Measurements from ENCODE around the gene KATNBL1.
A peak's percentile ranks its signal among the peaks of the same experiment; 100 is the strongest.

The KATNBL1 gene

GRCh38 chr15:34209421-34210282, at the start of gene KATNBL1:
TSS of gene KATNBL1 (minus strand) at chr15:34210096. CDS start at chr15:34163676, 46,420 bp downstream.
- peak; percentile 77 for DNase-seq (ENCODE audit: low read depth)

GRCh38 chr15:34259566-34259965, 49.7 kb upstream of the KATNBL1 start:
- no peak for DNase-seq (ENCODE audit: low read depth)

GRCh38 chr15:34258151-34258550, 48.3 kb upstream of the KATNBL1 start:
- no peak for DNase-seq (ENCODE audit: low read depth)

- no peak for DNase-seq (ENCODE audit: low read depth)
Measured at GRCh38 chr15:34252545-34252944, 42.6 kb upstream of the KATNBL1 start.

- DNase-seq (ENCODE audit: low read depth), result no peak
Measured at GRCh38 chr15:34248190-34248589, 38.3 kb upstream of the KATNBL1 start.

GRCh38 chr15:34246276-34246976, 36.5 kb upstream of the KATNBL1 start:
- DNase-seq (ENCODE audit: low read depth), result no peak

- DNase-seq (ENCODE audit: low read depth), result no peak
Measured at GRCh38 chr15:34243226-34243625, 33.3 kb upstream of the KATNBL1 start.

GRCh38 chr15:34242331-34242710, 32.4 kb upstream of the KATNBL1 start:
- no peak for DNase-seq (ENCODE audit: low read depth)

- no peak for DNase-seq (ENCODE audit: low read depth)
Measured at GRCh38 chr15:34241376-34242330, 31.8 kb upstream of the KATNBL1 start.

- DNase-seq (ENCODE audit: low read depth), result no peak
Measured at GRCh38 chr15:34240537-34240936, 30.6 kb upstream of the KATNBL1 start.

GRCh38 chr15:34239151-34239808, 29.4 kb upstream of the KATNBL1 start:
- peak; percentile 84 for DNase-seq (ENCODE audit: low read depth)

- DNase-seq (ENCODE audit: low read depth), result no peak
Measured at GRCh38 chr15:34233614-34234013, 23.7 kb upstream of the KATNBL1 start.

GRCh38 chr15:34223904-34224596, 14.2 kb upstream of the KATNBL1 start:
- DNase-seq (ENCODE audit: low read depth), result no peak

- DNase-seq (ENCODE audit: low read depth), result no peak
Measured at GRCh38 chr15:34217587-34218225, 7.8 kb upstream of the KATNBL1 start.

- DNase-seq (ENCODE audit: low read depth), result no peak
Measured at GRCh38 chr15:34216527-34217270, 6.8 kb upstream of the KATNBL1 start.

- DNase-seq (ENCODE audit: low read depth), result no peak
Measured at GRCh38 chr15:34214135-34214534, 4.2 kb upstream of the KATNBL1 start.

GRCh38 chr15:34213690-34214089, 3.8 kb upstream of the KATNBL1 start:
- DNase-seq (ENCODE audit: low read depth), result no peak

- DNase-seq (ENCODE audit: low read depth), result no peak
Measured at GRCh38 chr15:34206011-34206410, 3.9 kb downstream of the KATNBL1 start.

- no peak for DNase-seq (ENCODE audit: low read depth)
Measured at GRCh38 chr15:34203936-34204335, 6.0 kb downstream of the KATNBL1 start.

GRCh38 chr15:34203305-34203704, 6.6 kb downstream of the KATNBL1 start:
- DNase-seq (ENCODE audit: low read depth), result no peak
